ENCODE results near the gene HDAC4.

HDAC4 gene

GRCh38 chr2:239311132-239312040, 89.4 kb downstream of the HDAC4 start:
- peaks cover 62 to 79% (median 78%) of the 10 kb centered on the region in 10 experiments for H3K4me1 ChIP-seq
- peak overlapping the region in 3 of 11 experiments; percentile 44 to 66 (median 65); a peak in 6 of 22 replicates for H3K27ac ChIP-seq
- peaks cover 9 to 33% (median 22%) of the 10 kb centered on the region in 11 experiments; a peak in 16 of 22 replicates for H3K36me3 ChIP-seq
- no peak overlapping the region for H3K4me3 ChIP-seq
- no peaks in the 10 kb centered on the region for H3K27me3 ChIP-seq
- peaks cover 14 to 26% (median 24%) of the 10 kb centered on the region in 11 experiments; a peak in 21 of 22 replicates for H3K9me3 ChIP-seq (replicated peaks in 1 of 11)
- H3K9ac ChIP-seq: peak overlapping the region in 4 of 11 experiments; percentile 5 to 63 (median 58); a peak in 2 of 22 replicates
- H3K4me2 ChIP-seq: peak overlapping the region; percentile 14 to 97 (median 89)
- TF ChIP-seq Cebpa-rat (IDR thresholded peaks at IDR 0.05): no peak
- H4K20me1 ChIP-seq: peaks cover 46 to 98% (median 77%) of the 10 kb centered on the region in 11 experiments

- H3K9ac ChIP-seq: peak overlapping the region in 7 of 11 experiments; percentile 7 to 63 (median 56); a peak in 10 of 22 replicates
- peak overlapping the region in 7 of 11 experiments; percentile 36 to 66 (median 45); a peak in 13 of 22 replicates for H3K27ac ChIP-seq
Observed at GRCh38 chr2:239310401-239311061, 90.3 kb downstream of the HDAC4 start.

DNA sequence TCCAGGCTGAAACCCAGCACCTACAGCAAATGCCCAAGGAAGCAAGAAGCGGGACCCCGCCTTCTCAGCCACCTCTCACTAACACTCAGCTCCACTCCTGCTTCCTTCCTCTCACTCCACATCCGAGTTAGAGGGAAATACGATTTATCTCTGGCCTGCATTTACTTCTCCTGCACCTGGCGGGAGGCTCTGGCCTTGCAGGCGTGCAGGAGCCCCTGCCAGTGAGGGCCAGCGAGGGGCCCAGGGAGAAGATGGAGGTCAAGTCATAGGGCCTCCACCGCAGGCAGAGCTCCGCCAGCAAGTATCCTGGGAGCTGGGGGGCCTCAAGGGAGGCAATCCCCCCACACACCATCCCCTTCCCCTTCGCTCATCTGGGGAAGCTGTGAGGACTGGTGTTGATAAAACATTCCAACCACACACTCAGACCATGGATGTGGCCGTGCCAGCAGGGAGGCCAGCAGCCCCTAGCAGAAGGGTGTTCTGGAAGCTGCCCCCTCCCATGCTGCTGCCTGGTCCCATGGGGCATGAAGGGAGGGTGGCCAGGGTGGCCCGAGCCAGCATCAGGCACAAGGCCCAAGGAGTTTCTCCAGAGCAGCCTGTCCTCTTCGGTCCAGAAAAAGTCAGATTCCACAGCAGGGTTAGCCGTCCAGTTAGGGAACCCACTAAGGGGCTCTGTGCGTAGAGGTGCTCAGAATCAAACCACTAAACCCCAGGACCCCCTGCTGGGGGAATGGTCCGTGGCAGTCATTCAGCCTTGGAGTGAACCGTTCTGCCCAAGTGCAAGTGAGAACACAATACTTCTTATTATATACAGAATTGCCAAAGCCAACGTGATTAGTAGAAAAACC, 91.2 kb downstream of the HDAC4 start:
- H3K27ac ChIP-seq: peak overlapping the region in 8 of 11 experiments; percentile 22 to 66 (median 45); a peak in 16 of 22 replicates

More at GRCh38 chr2:239310401-239311061, 90.3 kb downstream of the HDAC4 start:
- peaks cover 4 to 24% (median 14%) of the 10 kb centered on the region in 11 experiments; a peak in 16 of 22 replicates for H3K36me3 ChIP-seq
- no peaks in the 10 kb centered on the region for H3K27me3 ChIP-seq
- no peak for TF ChIP-seq Cebpa-rat (IDR thresholded peaks at IDR 0.05)
- H3K9me3 ChIP-seq (replicated peaks in 1 of 11): peaks cover 10 to 18% (median 15%) of the 10 kb centered on the region in 11 experiments; a peak in 21 of 22 replicates
- H3K4me1 ChIP-seq: peaks cover 62 to 88% (median 86%) of the 10 kb centered on the region in 10 experiments
- peak overlapping the region; percentile 74 to 97 (median 89) for H3K4me2 ChIP-seq
- no peak overlapping the region for H3K4me3 ChIP-seq
- peaks cover 46 to 99% (median 85%) of the 10 kb centered on the region in 11 experiments for H4K20me1 ChIP-seq

DNA sequence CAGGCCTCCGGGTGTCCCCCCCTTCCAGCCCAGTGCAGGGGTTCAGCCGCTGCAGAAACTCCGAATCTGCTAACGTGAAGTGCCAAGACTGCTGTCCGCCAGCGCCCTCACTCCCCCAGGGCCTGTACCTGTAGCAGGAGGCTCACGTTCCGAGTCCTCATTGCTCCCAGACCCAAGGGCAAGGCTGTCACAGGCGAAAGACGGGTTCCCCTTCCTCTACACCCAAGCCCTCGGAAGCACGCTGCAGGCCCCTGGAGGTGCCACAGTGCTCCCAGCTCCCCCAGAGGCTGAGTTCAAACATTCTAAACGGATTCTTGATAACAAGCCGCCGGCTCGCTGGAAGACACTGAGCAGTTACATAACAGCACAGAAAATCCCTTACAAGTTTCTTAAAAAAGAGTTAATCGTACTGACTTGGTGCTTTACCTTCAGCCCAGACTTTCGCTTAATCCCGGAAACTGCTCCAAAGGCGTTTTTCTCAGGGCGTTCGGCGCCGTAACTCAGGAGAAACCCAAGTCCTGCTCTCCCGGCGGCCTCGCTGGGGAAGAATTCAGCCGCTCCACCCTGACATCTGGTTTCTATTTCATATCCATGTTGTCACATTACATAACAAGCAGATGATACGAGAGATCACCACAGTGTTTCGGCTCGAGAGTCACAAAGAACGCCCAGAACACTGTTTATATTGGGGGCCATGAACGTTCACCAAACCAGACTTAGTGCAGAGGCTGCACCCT, 92.0 kb downstream of the HDAC4 start:
- Histone ChIP-seq H3K4me1 (peaks cover 75 to 100% (median 100%) of the 10 kb centered on the region in 10 experiments), H3K27ac (peak overlapping the region in 8 of 11 experiments; percentile 16 to 66 (median 45); a peak in 13 of 22 replicates), H3K36me3 (peaks cover 0 to 8% (median 0%) of the 10 kb centered on the region in 11 experiments; a peak in 3 of 22 replicates), H3K27me3 (peaks cover 0 to 3% (median 0%) of the 10 kb centered on the region in 11 experiments; a peak in 1 of 22 replicates), H3K9me3 (replicated peaks in 1 of 11) (peaks cover 0 to under 1% (median 0%) of the 10 kb centered on the region in 11 experiments; a peak in 2 of 22 replicates), H3K4me3 (peak overlapping the region in 3 of 10 experiments; percentile 1 to 43 (median 2); a peak in 4 of 20 replicates), H3K4me2 (peak overlapping the region; percentile 74 to 97 (median 89)), H3K9ac (peak overlapping the region in 8 of 11 experiments; percentile 15 to 63 (median 46); a peak in 15 of 22 replicates), H4K20me1 (peaks cover 44 to 100% (median 98%) of the 10 kb centered on the region in 11 experiments)
- no peak for TF ChIP-seq Cebpa-rat (IDR thresholded peaks at IDR 0.05)

More for the DNA sequence above, 91.2 kb downstream of the HDAC4 start:
- Histone ChIP-seq H3K4me1 (peaks cover 69 to 97% (median 95%) of the 10 kb centered on the region in 10 experiments), H4K20me1 (peaks cover 46 to 100% (median 94%) of the 10 kb centered on the region in 11 experiments), H3K4me2 (peak overlapping the region; percentile 74 to 97 (median 89)), H3K9ac (peak overlapping the region in 10 of 11 experiments; percentile 4 to 63 (median 34); a peak in 14 of 22 replicates), H3K27me3 (0 out of 22 replicates have a peak, but pooled peaks cover 0 to 3% (median 0%) of the 10 kb centered on the region in 11 experiments), H3K4me3 (peak overlapping the region in 3 of 10 experiments; percentile 1 to 43 (median 2); a peak in 4 of 20 replicates), H3K36me3 (peaks cover under 1 to 15% (median 5%) of the 10 kb centered on the region in 11 experiments; a peak in 15 of 22 replicates), H3K9me3 (replicated peaks in 1 of 11) (peaks cover 1 to 9% (median 6%) of the 10 kb centered on the region in 11 experiments; a peak in 21 of 22 replicates)
- no peak for TF ChIP-seq Cebpa-rat (IDR thresholded peaks at IDR 0.05)

- Histone ChIP-seq H3K9ac (peak overlapping the region in 6 of 11 experiments; percentile 24 to 63 (median 56); a peak in 9 of 22 replicates), H3K27me3 (peaks cover 0 to 3% (median 0%) of the 10 kb centered on the region in 11 experiments; a peak in 1 of 22 replicates), H3K9me3 (replicated peaks in 1 of 11) (no peaks in the 10 kb centered on the region), H3K4me2 (peak overlapping the region; percentile 74 to 97 (median 89)), H3K4me3 (no peak overlapping the region), H3K36me3 (peaks cover 0 to 8% (median 0%) of the 10 kb centered on the region in 11 experiments; a peak in 2 of 22 replicates), H3K4me1 (peaks cover 74 to 100% (median 100%) of the 10 kb centered on the region in 10 experiments), H3K27ac (peak overlapping the region in 5 of 11 experiments; percentile 13 to 66 (median 45); a peak in 6 of 22 replicates), H4K20me1 (peaks cover 44 to 100% (median 95%) of the 10 kb centered on the region in 11 experiments)
- no peak for TF ChIP-seq Cebpa-rat (IDR thresholded peaks at IDR 0.05)
Observed at GRCh38 chr2:239307921-239308613, 92.8 kb downstream of the HDAC4 start.

DNA sequence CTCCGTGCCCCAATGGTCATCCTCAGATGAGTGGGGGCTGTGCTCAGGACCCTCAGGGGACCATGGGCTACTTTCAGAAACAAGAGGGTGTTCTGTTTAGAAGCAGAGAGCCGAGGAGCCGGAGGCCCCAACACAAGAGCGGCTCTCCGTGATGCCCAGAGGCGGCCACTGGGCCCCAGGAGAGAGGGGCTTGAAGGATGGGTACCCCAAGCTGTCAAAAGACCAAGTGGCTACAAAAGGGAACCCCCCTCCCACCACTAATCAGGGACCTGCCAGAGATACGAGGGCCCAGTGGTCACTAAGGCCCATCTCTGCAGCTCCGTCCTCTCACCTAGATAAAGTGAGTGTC, 93.6 kb downstream of the HDAC4 start:
- Histone ChIP-seq H3K4me3 (no peak overlapping the region), H3K36me3 (peaks cover 0 to 8% (median 0%) of the 10 kb centered on the region in 11 experiments; a peak in 2 of 22 replicates), H3K9ac (peak overlapping the region in 4 of 11 experiments; percentile 5 to 74 (median 32); a peak in 3 of 22 replicates), H3K27me3 (peaks cover 0 to 3% (median 0%) of the 10 kb centered on the region in 11 experiments; a peak in 1 of 22 replicates), H3K9me3 (replicated peaks in 1 of 11) (no peaks in the 10 kb centered on the region), H4K20me1 (peaks cover 44 to 100% (median 95%) of the 10 kb centered on the region in 11 experiments), H3K4me1 (peaks cover 73 to 100% (median 100%) of the 10 kb centered on the region in 10 experiments), H3K27ac (peak overlapping the region in 4 of 11 experiments; percentile 19 to 76 (median 40); a peak in 4 of 22 replicates), H3K4me2 (peak overlapping the region in 6 of 11 experiments; percentile 89 to 97 (median 90); a peak in 11 of 22 replicates)
- no peak for TF ChIP-seq Cebpa-rat (IDR thresholded peaks at IDR 0.05)

Data from BLaER1 treated with 17β-estradiol and CSF1 and Interleukin-3, amounts not matched to agents 10 nM and 100 nM (cell line).